ENCODE results near the gene RILPL1. TPM values are rescaled to one million over a fixed set of nuclear protein-coding genes. Genes with fewer than 3 reads are reported as not detected.

Gene RILPL1
- total RNA-seq, 1 experiment from 2014 or later: 10.2 TPM

GRCh38 chr12:123449249-123449733, 84.2 kb downstream of the RILPL1 start:
- ChIA-PET CTCF (no interaction called here), POLR2A (ENCODE audit: low non-redundant PET) (interaction anchor here (0.6 kb wide), 1 partner anchor 22 kb away, joined by 16 read pairs; no protein-coding TSS in a partner anchor)
- Histone ChIP-seq H3K27me3 (replicated peaks; ENCODE audit: insufficient read depth, low read depth, low read length, poor library complexity) (no peaks in the 10 kb centered on the region), H3K36me3 (ENCODE audit: insufficient read depth, low read length, poor library complexity, severe bottlenecking) (no peaks in the 10 kb centered on the region), H3K27ac (ENCODE audit: low read depth, low read length, poor library complexity, severe bottlenecking) (no peak overlapping the region), H3K4me1 (ENCODE audit: insufficient read depth, low read length, poor library complexity, severe bottlenecking) (no peaks in the 10 kb centered on the region), H3K4me3 (ENCODE audit: low read depth, low read length, poor library complexity, severe bottlenecking) (no peak overlapping the region), H3K9me3 (ENCODE audit: low read depth, low read length, poor library complexity, severe bottlenecking) (no peaks in the 10 kb centered on the region)
- DNase-seq (ENCODE audit: low spot score): no peak
- intact Hi-C loops (cut with micrococcal nuclease; ENCODE audit: unreplicated experiment): no loop called here
- no TSS peak for BruUV-seq (replicated peaks)
- TF ChIP-seq EZH2 (IDR thresholded peaks at IDR 0.05; ENCODE audit: borderline replicate concordance, low read depth, low read length, poor library complexity, severe bottlenecking): no peak
- TF ChIP-seq, protein P1, sequence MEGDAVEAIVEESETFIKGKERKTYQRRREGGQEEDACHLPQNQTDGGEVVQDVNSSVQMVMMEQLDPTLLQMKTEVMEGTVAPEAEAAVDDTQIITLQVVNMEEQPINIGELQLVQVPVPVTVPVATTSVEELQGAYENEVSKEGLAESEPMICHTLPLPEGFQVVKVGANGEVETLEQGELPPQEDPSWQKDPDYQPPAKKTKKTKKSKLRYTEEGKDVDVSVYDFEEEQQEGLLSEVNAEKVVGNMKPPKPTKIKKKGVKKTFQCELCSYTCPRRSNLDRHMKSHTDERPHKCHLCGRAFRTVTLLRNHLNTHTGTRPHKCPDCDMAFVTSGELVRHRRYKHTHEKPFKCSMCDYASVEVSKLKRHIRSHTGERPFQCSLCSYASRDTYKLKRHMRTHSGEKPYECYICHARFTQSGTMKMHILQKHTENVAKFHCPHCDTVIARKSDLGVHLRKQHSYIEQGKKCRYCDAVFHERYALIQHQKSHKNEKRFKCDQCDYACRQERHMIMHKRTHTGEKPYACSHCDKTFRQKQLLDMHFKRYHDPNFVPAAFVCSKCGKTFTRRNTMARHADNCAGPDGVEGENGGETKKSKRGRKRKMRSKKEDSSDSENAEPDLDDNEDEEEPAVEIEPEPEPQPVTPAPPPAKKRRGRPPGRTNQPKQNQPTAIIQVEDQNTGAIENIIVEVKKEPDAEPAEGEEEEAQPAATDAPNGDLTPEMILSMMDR (conservative IDR thresholded peaks at IDR 0.05; ENCODE audit: low read depth, low read length): no peak

- CTCF ChIA-PET: no interaction called here
- no peak overlapping the region for H3K27ac ChIP-seq (ENCODE audit: low read depth, low read length, poor library complexity, severe bottlenecking)
- H3K36me3 ChIP-seq (ENCODE audit: insufficient read depth, low read length, poor library complexity, severe bottlenecking): no peaks in the 10 kb centered on the region
Measured at GRCh38 chr12:123446333-123446713, 87.2 kb downstream of the RILPL1 start.

GRCh38 chr12:123445388-123446332, 87.9 kb downstream of the RILPL1 start:
- H3K27ac ChIP-seq (ENCODE audit: low read depth, low read length, poor library complexity, severe bottlenecking): no peak overlapping the region
- no peaks in the 10 kb centered on the region for H3K36me3 ChIP-seq (ENCODE audit: insufficient read depth, low read length, poor library complexity, severe bottlenecking)
- ChIA-PET POLR2A (ENCODE audit: low non-redundant PET) (no interaction called here), CTCF (no interaction called here)
- DNase-seq (ENCODE audit: low spot score): no peak
- BruUV-seq (replicated peaks): no TSS peak
- intact Hi-C loops (cut with micrococcal nuclease; ENCODE audit: unreplicated experiment): no loop called here
- H3K4me3 ChIP-seq (ENCODE audit: low read depth, low read length, poor library complexity, severe bottlenecking): no peak overlapping the region
- no peaks in the 10 kb centered on the region for H3K9me3 ChIP-seq (ENCODE audit: low read depth, low read length, poor library complexity, severe bottlenecking)
- H3K4me1 ChIP-seq (ENCODE audit: insufficient read depth, low read length, poor library complexity, severe bottlenecking): no peaks in the 10 kb centered on the region
- no peak for TF ChIP-seq EZH2 (IDR thresholded peaks at IDR 0.05; ENCODE audit: borderline replicate concordance, low read depth, low read length, poor library complexity, severe bottlenecking)
- TF ChIP-seq, protein P1 (conservative IDR thresholded peaks at IDR 0.05; ENCODE audit: low read depth, low read length): no peak
- H3K27me3 ChIP-seq (replicated peaks; ENCODE audit: insufficient read depth, low read depth, low read length, poor library complexity): no peaks in the 10 kb centered on the region

More at GRCh38 chr12:123446333-123446713, 87.2 kb downstream of the RILPL1 start:
- intact Hi-C loops (cut with micrococcal nuclease; ENCODE audit: unreplicated experiment): no loop called here
- no TSS peak for BruUV-seq (replicated peaks)
- H3K27me3 ChIP-seq (replicated peaks; ENCODE audit: insufficient read depth, low read depth, low read length, poor library complexity): no peaks in the 10 kb centered on the region
- POLR2A ChIA-PET (ENCODE audit: low non-redundant PET): interaction anchor here (0.7 kb wide), 1 partner anchor 10 kb away, joined by 12 read pairs; the partner anchor contains the start of gene RILPL2
- H3K4me1 ChIP-seq (ENCODE audit: insufficient read depth, low read length, poor library complexity, severe bottlenecking): no peaks in the 10 kb centered on the region
- TF ChIP-seq, protein P1 (conservative IDR thresholded peaks at IDR 0.05; ENCODE audit: low read depth, low read length): no peak
- TF ChIP-seq EZH2 (IDR thresholded peaks at IDR 0.05; ENCODE audit: borderline replicate concordance, low read depth, low read length, poor library complexity, severe bottlenecking): no peak
- no peaks in the 10 kb centered on the region for H3K9me3 ChIP-seq (ENCODE audit: low read depth, low read length, poor library complexity, severe bottlenecking)
- H3K4me3 ChIP-seq (ENCODE audit: low read depth, low read length, poor library complexity, severe bottlenecking): no peak overlapping the region
- DNase-seq (ENCODE audit: low spot score): no peak

Data from A673 (cell line).